ENCODE results near the gene TEAD2. TPM values are rescaled to one million over a fixed set of nuclear protein-coding genes. Genes with fewer than 3 reads are reported as not detected.

The TEAD2 gene
- total and polyA plus RNA-seq, 4 donors: 21.9 to 40.0 (median 31.5) TPM

- Histone ChIP-seq H3K27me3 (ENCODE audit: control insufficient read depth in 3 of 3, insufficient read depth in 3 of 3, low read length in 2 of 3) (no peaks in the 10 kb centered on the region), H3K9me3 (ENCODE audit: control insufficient read depth in 4 of 4, insufficient read depth in 3 of 4, low read length in 3 of 4) (no peaks in the 10 kb centered on the region), H3K36me3 (ENCODE audit: control insufficient read depth in 4 of 4, insufficient read depth in 4 of 4, low read length in 4 of 4) (peaks cover 2 to 47% (median 20%) of the 10 kb centered on the region in 4 donors), H3K4me1 (ENCODE audit: control insufficient read depth in 5 of 5, insufficient read depth in 5 of 5, low read length in 5 of 5) (peaks cover 0 to 23% (median 14%) of the 10 kb centered on the region in 5 donors), H3K27ac (ENCODE audit: low read depth in 1 of 2, low read length in 1 of 2) (peak overlapping the region in 1 of 2 donors; percentile 18), H3K9ac (ENCODE audit: insufficient read depth in 1 of 2, low read length in 2 of 2) (peak overlapping the region in 1 of 2 donors; percentile 49), H3K4me3 (no peak overlapping the region)
- WGBS, 2 donors: 80 to 83% methylated on average over 9 of the region's 9 CpGs
- TF ChIP-seq CTCF (IDR thresholded peaks at IDR 0.05; ENCODE audit: control extremely low read depth, extremely low read depth): no peak
- DNase-seq (no peak), ATAC-seq (ENCODE audit: insufficient read depth, low FRiP score) (no peak)
Measured at GRCh38 chr19:49357186-49357585, 5.0 kb downstream of the TEAD2 start.

- H3K9ac ChIP-seq (ENCODE audit: insufficient read depth in 1 of 2, low read length in 2 of 2): peak overlapping the region in 1 of 2 donors; percentile 11
- no peaks in the 10 kb centered on the region for H3K9me3 ChIP-seq (ENCODE audit: control insufficient read depth in 4 of 4, insufficient read depth in 3 of 4, low read length in 3 of 4)
- 39 to 48% methylated on average over 7 of the region's 7 CpGs for WGBS, 2 donors
- peaks cover 2 to 48% (median 22%) of the 10 kb centered on the region in 4 donors for H3K36me3 ChIP-seq (ENCODE audit: control insufficient read depth in 4 of 4, insufficient read depth in 4 of 4, low read length in 4 of 4)
- DNase-seq (peak in 2 of 3 donors; percentile 38 to 47), ATAC-seq (ENCODE audit: insufficient read depth, low FRiP score) (no peak)
- H3K4me1 ChIP-seq (ENCODE audit: control insufficient read depth in 5 of 5, insufficient read depth in 5 of 5, low read length in 5 of 5): peaks cover 0 to 23% (median 15%) of the 10 kb centered on the region in 5 donors
- H3K27me3 ChIP-seq (ENCODE audit: control insufficient read depth in 3 of 3, insufficient read depth in 3 of 3, low read length in 2 of 3): no peaks in the 10 kb centered on the region
- no peak for TF ChIP-seq CTCF (IDR thresholded peaks at IDR 0.05; ENCODE audit: control extremely low read depth, extremely low read depth)
- H3K4me3 ChIP-seq: no peak overlapping the region
- no peak overlapping the region for H3K27ac ChIP-seq (ENCODE audit: low read depth in 1 of 2, low read length in 1 of 2)
Measured at GRCh38 chr19:49356382-49356781, 5.8 kb downstream of the TEAD2 start.

GRCh38 chr19:49355909-49356353 is 6.3 kb downstream of the TEAD2 start:
- 20 to 34% methylated on average over 12 of the region's 12 CpGs for WGBS, 2 donors
- Histone ChIP-seq H3K27ac (ENCODE audit: low read depth in 1 of 2, low read length in 1 of 2) (peak overlapping the region in 1 of 2 donors; percentile 40), H3K9me3 (ENCODE audit: control insufficient read depth in 4 of 4, insufficient read depth in 3 of 4, low read length in 3 of 4) (no peaks in the 10 kb centered on the region)

More at GRCh38 chr19:49355909-49356353, 6.3 kb downstream of the TEAD2 start:
- DNase-seq: no peak
- Histone ChIP-seq H3K4me1 (ENCODE audit: control insufficient read depth in 5 of 5, insufficient read depth in 5 of 5, low read length in 5 of 5) (peaks cover 0 to 23% (median 16%) of the 10 kb centered on the region in 5 donors), H3K36me3 (ENCODE audit: control insufficient read depth in 4 of 4, insufficient read depth in 4 of 4, low read length in 4 of 4) (peaks cover 4 to 53% (median 25%) of the 10 kb centered on the region in 4 donors), H3K9ac (ENCODE audit: insufficient read depth in 1 of 2, low read length in 2 of 2) (no peak overlapping the region), H3K4me3 (no peak overlapping the region), H3K27me3 (ENCODE audit: control insufficient read depth in 3 of 3, insufficient read depth in 3 of 3, low read length in 2 of 3) (no peaks in the 10 kb centered on the region)
- ATAC-seq (ENCODE audit: insufficient read depth, low FRiP score): peak; percentile 41
- TF ChIP-seq CTCF (IDR thresholded peaks at IDR 0.05; ENCODE audit: control extremely low read depth, extremely low read depth): no peak
